Endothelial cell of umbilical vein (primary cell): ENCODE results near the gene MS4A7. TPM values are rescaled to one million over a fixed set of nuclear protein-coding genes. Genes with fewer than 3 reads are reported as not detected.

Experiments used
- BruUV-seq: library from RNA; stranded (reverse); fragments of 400-500 nt; replicated peaks from 2 replicates; lab custom pipeline; 2021; lab: Mats Ljungman, UMichigan
- CTCF ChIA-PET: fragments of 300-600, 350-600 bp; sonication (Branson Sonifier 250); formaldehyde crosslinking; loops from one replicate; lab custom pipeline; 2021; ENCODE audit warnings: antibody characterized with exemption, inconsistent platforms; lab: Charles Lee
- POLR2A ChIA-PET: fragments of 300-600, 350-600 bp; sonication (Branson Sonifier 250); formaldehyde crosslinking; loops from one replicate; lab custom pipeline; 2021; ENCODE audit warnings: antibody characterized with exemption, inconsistent platforms; lab: Charles Lee
- DNase-seq: peaks from one replicate; pipeline ENCODE4 v3.0.0-alpha.2; 2011; ENCODE audit warnings: low read depth, low spot score
- FAIRE-seq: peaks from 2 replicates; lab custom pipeline; 2011; peaks lifted over from hg19 to GRCh38; lab: Jason Lieb, UNC
- H2AFZ ChIP-seq: 2 replicates; pipeline ENCODE4 v1.6.0; 2012; ENCODE audit warnings: low read depth, low read length, control low read depth, inconsistent platforms
- H3K27ac ChIP-seq: 2 replicates; pipeline ENCODE4 v1.5.1; 2011; ENCODE audit warnings: low read depth, mild to moderate bottlenecking, control low read depth, low read length, moderate library complexity; ENCODE audit not compliant: insufficient read depth
- H3K27me3 ChIP-seq, 2 experiments: 2 replicates each; pipeline versions ENCODE4 v1.6.0 to v1.6.1; 2011; ENCODE audit warnings: low read length in 2 of 2, mixed read lengths in 1 of 2; ENCODE audit not compliant: control insufficient read depth in 2 of 2, insufficient read depth in 2 of 2
- H3K36me3 ChIP-seq, 2 experiments: 2 replicates in 1 of 2; 3 replicates in 1 of 2; pipeline ENCODE4 v1.5.1; 2011; ENCODE audit warnings: low read length in 2 of 2, mild to moderate bottlenecking in 1 of 2, moderate library complexity in 1 of 2; ENCODE audit not compliant: control insufficient read depth in 2 of 2, insufficient read depth in 2 of 2; ENCODE audit errors: extremely low read depth in 1 of 2
- H3K4me1 ChIP-seq: 3 replicates; pipeline ENCODE4 v1.5.1; 2011; ENCODE audit warnings: mild to moderate bottlenecking, low read length; ENCODE audit not compliant: control insufficient read depth, insufficient read depth; ENCODE audit errors: extremely low read depth
- H3K4me2 ChIP-seq: 2 replicates; pipeline ENCODE4 v1.6.1; 2011; ENCODE audit warnings: low read length, control low read depth, mixed read lengths; ENCODE audit not compliant: insufficient read depth
- H3K4me3 ChIP-seq, 3 experiments: fragments of 200-600 bp in 1 of 3; sonication (generic), shearing (Covaris generic) in 1 of 3; replicated peaks in 1 of 3; 2 replicates each; pipeline ENCODE4 v1.5.1; 2011 to 2016; ENCODE audit warnings: control low read depth in 3 of 3, low read length in 3 of 3, mild to moderate bottlenecking in 2 of 3, inconsistent platforms in 1 of 3, low read depth in 1 of 3, moderate library complexity in 1 of 3; ENCODE audit not compliant: insufficient read depth in 1 of 3
- H3K79me2 ChIP-seq: 2 replicates; pipeline ENCODE4 v1.6.0; 2012; ENCODE audit warnings: low read length, inconsistent platforms; ENCODE audit not compliant: control insufficient read depth, insufficient read depth
- H3K9ac ChIP-seq: replicated peaks from 2 replicates; pipeline ENCODE3; 2011; ENCODE audit warnings: low read length, control low read depth; ENCODE audit not compliant: insufficient read depth; ENCODE audit errors: extremely low read depth
- H3K9me1 ChIP-seq: replicated peaks from 3 replicates; pipeline ENCODE4 v1.6.0; 2011; ENCODE audit warnings: mild to moderate bottlenecking, low read length; ENCODE audit not compliant: control insufficient read depth, insufficient read depth; ENCODE audit errors: extremely low read depth
- H3K9me3 ChIP-seq: replicated peaks from 2 replicates; pipeline ENCODE4 v1.5.1; 2012; ENCODE audit warnings: low read length, inconsistent platforms; ENCODE audit not compliant: control insufficient read depth, insufficient read depth
- H4K20me1 ChIP-seq: replicated peaks from 2 replicates; pipeline ENCODE3; 2011; ENCODE audit warnings: mild to moderate bottlenecking, low read length; ENCODE audit not compliant: control insufficient read depth, insufficient read depth; ENCODE audit errors: extremely low read depth
- EZH2 ChIP-seq: IDR thresholded peaks from 2 replicates; pipeline ENCODE4 v1.6.1; 2012; ENCODE audit warnings: borderline replicate concordance, low read depth, mild to moderate bottlenecking, moderate library complexity, low read length, inconsistent platforms; ENCODE audit not compliant: severe bottlenecking
- FOS ChIP-seq: IDR thresholded peaks from 2 replicates; pipeline ENCODE4 v1.6.1; 2011; ENCODE audit warnings: mild to moderate bottlenecking, low read length, moderate library complexity, borderline replicate concordance; ENCODE audit not compliant: insufficient read depth
- GATA2 ChIP-seq: IDR thresholded peaks from 2 replicates; pipeline ENCODE4 v1.7.0; 2011; ENCODE audit warnings: low read depth, mild to moderate bottlenecking, moderate library complexity, mixed read lengths, low read length; ENCODE audit not compliant: insufficient read length, insufficient read depth
- JUN ChIP-seq: IDR thresholded peaks from 2 replicates; pipeline ENCODE4 v1.6.1; 2011; ENCODE audit warnings: borderline replicate concordance, low read depth; ENCODE audit not compliant: insufficient read length, insufficient read depth
- MYC ChIP-seq: IDR thresholded peaks from one replicate; pipeline ENCODE4 v1.6.1; 2011; ENCODE audit warnings: mild to moderate bottlenecking, low read depth, low read length
- POLR2A ChIP-seq: IDR thresholded peaks from 2 replicates; pipeline ENCODE4 v1.6.1; 2012; ENCODE audit warnings: low read depth, mild to moderate bottlenecking, control low read depth, low read length
- POLR2AphosphoS5 ChIP-seq: IDR thresholded peaks from 2 replicates; pipeline ENCODE4 v1.6.1; 2012; ENCODE audit warnings: low read depth, mild to moderate bottlenecking, control low read depth, low read length, moderate library complexity; ENCODE audit not compliant: insufficient read depth
- dilution Hi-C: fragments of 300-500 bp; cut with MboI; formaldehyde crosslinking; loops from one replicate; pipeline ENCODE4 v1.15.0; 2019; ENCODE audit warnings: low sequenced_read_pairs; ENCODE audit not compliant: extremely low pct_ligation_motif_present
- intact Hi-C: fragments of 100-400 bp; cut with micrococcal nuclease; formaldehyde crosslinking; loops from one replicate; pipeline ENCODE4 v1.10.0; 2022
- polyA plus RNA-seq, 4 experiments: library from polyadenylated mRNA; depleted of rRNA in 3 of 4; stranded (reverse) in 3 of 4; unstranded in 1 of 4; fragments of >200 nt; gene quantifications; 2 replicates each; pipeline versions ENCODE4 v1.2.1 to v1.2.3, GENCODE V29; 2011 to 2012; ENCODE audit warnings: missing spikeins in 1 of 4
- total RNA-seq: library from RNA; stranded (reverse); gene quantifications from 2 replicates; pipeline ENCODE4 v1.2.3, GENCODE V29; 2021
- TF ChIP-seq, protein P1 (sequence below): IDR thresholded peaks from 2 replicates; pipeline ENCODE4 v1.6.1; 2011; ENCODE audit not compliant: insufficient read depth, insufficient read length
- TF ChIP-seq, protein P2 (sequence below), 2 donors: IDR thresholded peaks; 1 replicate in 1 of 2; 2 replicates in 1 of 2; pipeline ENCODE4 v1.5.1; 2011; ENCODE audit warnings: low read length in 2 of 2, mild to moderate bottlenecking in 2 of 2, moderate library complexity in 2 of 2, control low read depth in 1 of 2, inconsistent platforms in 1 of 2, low read depth in 1 of 2; ENCODE audit not compliant: insufficient read depth in 1 of 2; ENCODE audit errors: extremely low read depth in 1 of 2

The MS4A7 gene
- total and polyA plus RNA-seq, 2 donors (not counting 3 experiments of a cell fraction or from before 2014, with no cell fraction given), result 0.04 TPM; not detected in 1

DNA sequence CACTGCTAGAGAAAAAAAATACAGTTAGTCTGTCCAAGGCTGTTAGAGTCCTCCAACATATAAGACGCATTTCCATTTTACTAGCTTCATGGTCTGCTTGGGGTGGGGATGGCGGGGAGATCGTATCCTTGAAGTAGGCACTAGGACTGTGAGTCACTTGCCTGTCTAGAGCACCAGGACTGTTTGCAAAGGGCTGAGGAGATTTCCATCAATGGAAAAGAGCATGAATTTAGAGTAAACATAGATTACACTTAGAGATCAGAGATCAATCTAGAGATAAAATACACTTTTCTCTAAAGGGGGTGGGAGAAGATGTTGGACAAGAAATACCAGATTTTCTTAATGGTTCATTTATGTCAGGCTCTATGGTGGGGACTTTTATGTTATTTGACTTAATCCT lies 1.7 kb upstream of the MS4A7 start:
- H3K27ac ChIP-seq, result no peak overlapping the region
- no peak overlapping the region for H3K4me2 ChIP-seq
- ChIA-PET POLR2A (no interaction called here), CTCF (interaction anchor here (2.0 kb wide), 1 partner anchor 13 kb away, joined by 6 read pairs; no protein-coding TSS in a partner anchor)
- FAIRE-seq (no peak), DNase-seq (no peak)
- no peak overlapping the region for H2AFZ ChIP-seq
- no peaks in the 10 kb centered on the region for H3K36me3 ChIP-seq
- no peaks in the 10 kb centered on the region for H3K79me2 ChIP-seq
- H3K27me3 ChIP-seq, result peaks cover 0 to 3% of the 10 kb centered on the region in 2 experiments
- H3K9ac ChIP-seq, result no peak overlapping the region
- no peaks in the 10 kb centered on the region for H3K9me3 ChIP-seq
- H4K20me1 ChIP-seq, result no peaks in the 10 kb centered on the region
- dilution Hi-C loops, result no loop called here
- no peak overlapping the region for H3K4me3 ChIP-seq
- no peaks in the 10 kb centered on the region for H3K4me1 ChIP-seq
- no TSS peak for BruUV-seq
- H3K9me1 ChIP-seq, result no peaks in the 10 kb centered on the region
- intact Hi-C loops, result no loop called here
- TF ChIP-seq, protein P1, sequence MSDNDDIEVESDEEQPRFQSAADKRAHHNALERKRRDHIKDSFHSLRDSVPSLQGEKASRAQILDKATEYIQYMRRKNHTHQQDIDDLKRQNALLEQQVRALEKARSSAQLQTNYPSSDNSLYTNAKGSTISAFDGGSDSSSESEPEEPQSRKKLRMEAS, result no peak
- TF ChIP-seq MYC, result no peak
- TF ChIP-seq FOS, result no peak
- TF ChIP-seq POLR2A, result no peak
- no peak for TF ChIP-seq EZH2
- no peak for TF ChIP-seq POLR2AphosphoS5
- no peak for TF ChIP-seq JUN
- no peak for TF ChIP-seq GATA2
- TF ChIP-seq, protein P2, sequence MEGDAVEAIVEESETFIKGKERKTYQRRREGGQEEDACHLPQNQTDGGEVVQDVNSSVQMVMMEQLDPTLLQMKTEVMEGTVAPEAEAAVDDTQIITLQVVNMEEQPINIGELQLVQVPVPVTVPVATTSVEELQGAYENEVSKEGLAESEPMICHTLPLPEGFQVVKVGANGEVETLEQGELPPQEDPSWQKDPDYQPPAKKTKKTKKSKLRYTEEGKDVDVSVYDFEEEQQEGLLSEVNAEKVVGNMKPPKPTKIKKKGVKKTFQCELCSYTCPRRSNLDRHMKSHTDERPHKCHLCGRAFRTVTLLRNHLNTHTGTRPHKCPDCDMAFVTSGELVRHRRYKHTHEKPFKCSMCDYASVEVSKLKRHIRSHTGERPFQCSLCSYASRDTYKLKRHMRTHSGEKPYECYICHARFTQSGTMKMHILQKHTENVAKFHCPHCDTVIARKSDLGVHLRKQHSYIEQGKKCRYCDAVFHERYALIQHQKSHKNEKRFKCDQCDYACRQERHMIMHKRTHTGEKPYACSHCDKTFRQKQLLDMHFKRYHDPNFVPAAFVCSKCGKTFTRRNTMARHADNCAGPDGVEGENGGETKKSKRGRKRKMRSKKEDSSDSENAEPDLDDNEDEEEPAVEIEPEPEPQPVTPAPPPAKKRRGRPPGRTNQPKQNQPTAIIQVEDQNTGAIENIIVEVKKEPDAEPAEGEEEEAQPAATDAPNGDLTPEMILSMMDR (IDR thresholded peaks at IDR 0.05; ENCODE audit: extremely low read depth in 1 of 2, insufficient read depth in 1 of 2, low read depth in 1 of 2, low read length in 2 of 2), result no peak
